Common myeloid progenitor, CD34-positive (primary cell): ENCODE data around the gene PSMA4.

Experiments
- CTCF ChIA-PET: fragments of 350-600 bp; sonication (Branson Sonifier 250); formaldehyde crosslinking; loops from one replicate; lab custom pipeline; 2021; ENCODE audit warnings: antibody characterized with exemption; lab: Charles Lee
- POLR2A ChIA-PET: fragments of 350-600 bp; sonication (Branson Sonifier 250); formaldehyde crosslinking; loops from one replicate; lab custom pipeline; 2021; ENCODE audit warnings: antibody characterized with exemption; lab: Charles Lee
- DNase-seq, 3 donors: peaks; one replicate each; pipeline versions ENCODE4 v3.0.0 to v3.0.0-alpha.2; 2013
- H3K27ac ChIP-seq, 2 experiments: 1 replicate in 1 of 2; 2 replicates in 1 of 2; pipeline ENCODE4 v1.7.0; 2013; ENCODE audit warnings: inconsistent platforms in 2 of 2, low read length in 2 of 2, mild to moderate bottlenecking in 2 of 2, low read depth in 1 of 2, moderate library complexity in 1 of 2; ENCODE audit not compliant: severe bottlenecking in 2 of 2, insufficient read depth in 1 of 2, poor library complexity in 1 of 2
- H3K27me3 ChIP-seq, 5 experiments: replicated peaks in 2 of 5; 1 replicate in 3 of 5; 2 replicates in 2 of 5; pipeline versions ENCODE4 v1.6.1 to v1.7.0; 2013; ENCODE audit warnings: low read length in 4 of 5, mild to moderate bottlenecking in 2 of 5, moderate library complexity in 2 of 5, inconsistent platforms in 1 of 5; ENCODE audit not compliant: insufficient read depth in 5 of 5, control insufficient read depth in 4 of 5
- H3K36me3 ChIP-seq, 4 experiments: 1 replicate in 2 of 4; 2 replicates in 2 of 4; pipeline versions ENCODE4 v1.6.1 to v1.7.0; 2013; ENCODE audit warnings: low read length in 3 of 4, control low read depth in 1 of 4, mild to moderate bottlenecking in 1 of 4; ENCODE audit not compliant: control insufficient read depth in 4 of 4, insufficient read depth in 4 of 4
- H3K4me1 ChIP-seq, 4 experiments: 1 replicate in 3 of 4; 2 replicates in 1 of 4; pipeline versions ENCODE4 v1.6.1 to v1.7.1; 2013; ENCODE audit warnings: low read length in 3 of 4, mild to moderate bottlenecking in 3 of 4, control low read depth in 1 of 4, inconsistent platforms in 1 of 4, moderate library complexity in 1 of 4; ENCODE audit not compliant: control insufficient read depth in 4 of 4, insufficient read depth in 4 of 4; ENCODE audit errors: control extremely low read depth in 1 of 4
- H3K4me3 ChIP-seq, 7 experiments: 1 replicate in 4 of 7; 2 replicates in 3 of 7; pipeline versions ENCODE4 v1.5.1 to v1.7.0; 2013; ENCODE audit warnings: mild to moderate bottlenecking in 7 of 7, low read length in 6 of 7, moderate library complexity in 6 of 7, inconsistent platforms in 2 of 7, low read depth in 2 of 7, control low read depth in 1 of 7; ENCODE audit not compliant: insufficient read depth in 4 of 7, control insufficient read depth in 1 of 7; ENCODE audit errors: extremely low read depth in 1 of 7
- H3K9me3 ChIP-seq, 5 experiments: 1 replicate in 4 of 5; 2 replicates in 1 of 5; pipeline versions ENCODE4 v1.6.1 to v1.7.1; 2013; ENCODE audit warnings: low read length in 4 of 5, mild to moderate bottlenecking in 2 of 5, inconsistent platforms in 1 of 5, low read depth in 1 of 5, moderate library complexity in 1 of 5; ENCODE audit not compliant: control insufficient read depth in 4 of 5, insufficient read depth in 2 of 5; ENCODE audit errors: control extremely low read depth in 1 of 5
- WGBS: methylation state at CpG from one replicate; pipeline ENCODE4 v1.1.5; 2013; ENCODE audit not compliant: insufficient coverage; 5-methylcytosine and 5-hydroxymethylcytosine counted together

The PSMA4 gene

DNA sequence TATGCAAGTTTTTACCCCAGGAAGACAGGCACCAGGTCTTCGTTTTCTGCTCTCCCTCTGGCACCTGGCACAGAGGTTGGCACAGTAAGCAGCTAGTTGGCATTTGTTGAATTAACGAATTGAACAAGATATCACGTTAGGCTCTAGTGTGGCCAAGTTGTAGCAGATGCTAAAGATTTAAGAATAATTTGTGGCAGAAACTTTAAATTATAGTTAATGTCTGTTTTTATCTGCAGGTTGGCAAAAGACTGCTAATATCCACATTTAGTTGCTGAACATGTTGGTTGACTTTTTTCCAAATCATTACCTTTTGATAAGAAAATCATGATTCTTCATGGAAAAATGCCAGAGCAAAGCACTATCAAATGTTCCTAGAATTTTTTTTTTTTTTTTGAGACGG lies 33.2 kb downstream of the PSMA4 start:
- Histone ChIP-seq H3K27me3 (no peaks in the 10 kb centered on the region), H3K27ac (no peak overlapping the region), H3K4me1 (peaks cover 0 to 2% (median 0%) of the 10 kb centered on the region in 4 experiments), H3K9me3 (no peaks in the 10 kb centered on the region), H3K36me3 (no peaks in the 10 kb centered on the region), H3K4me3 (no peak overlapping the region)
- ChIA-PET CTCF (no interaction called here), POLR2A (no interaction called here)
- no peak for DNase-seq
- WGBS = 83% methylated on average over 3 of the region's 4 CpGs

DNA sequence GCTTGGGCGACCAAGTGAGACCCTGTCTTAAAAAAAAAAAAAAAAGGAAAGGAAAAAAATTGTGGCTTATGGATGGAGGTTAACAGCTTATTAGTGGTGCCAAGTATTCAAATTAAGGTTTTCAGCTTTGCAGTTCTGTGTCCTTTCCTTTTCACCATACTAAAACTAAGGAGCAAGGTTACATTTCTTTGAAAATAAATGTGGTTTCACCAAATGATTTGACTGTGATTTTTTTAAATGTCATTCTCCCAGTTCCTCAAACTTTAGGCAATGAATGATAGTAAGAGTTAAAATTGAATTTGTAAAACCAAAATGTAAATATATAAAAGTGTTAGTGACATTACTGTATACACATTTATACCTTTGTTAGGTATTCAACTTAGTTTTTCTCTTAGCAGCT lies 34.7 kb downstream of the PSMA4 start:
- H3K36me3 ChIP-seq = no peaks in the 10 kb centered on the region
- POLR2A ChIA-PET = no interaction called here
- WGBS = 100% methylated on average over 1 of the region's 1 CpG
- H3K9me3 ChIP-seq = no peaks in the 10 kb centered on the region
- no peak overlapping the region for H3K4me3 ChIP-seq
- no peak for DNase-seq
- H3K27ac ChIP-seq = no peak overlapping the region
- CTCF ChIA-PET = interaction anchor here (1.1 to 1.4 kb wide), 3 partner anchors 9 to 467 kb away, joined by 3 to 5 read pairs (median 3); partner anchors contain the start of gene CHRNA5
- peaks cover 0 to 2% (median 0%) of the 10 kb centered on the region in 4 experiments for H3K4me1 ChIP-seq
- H3K27me3 ChIP-seq = no peaks in the 10 kb centered on the region

DNA sequence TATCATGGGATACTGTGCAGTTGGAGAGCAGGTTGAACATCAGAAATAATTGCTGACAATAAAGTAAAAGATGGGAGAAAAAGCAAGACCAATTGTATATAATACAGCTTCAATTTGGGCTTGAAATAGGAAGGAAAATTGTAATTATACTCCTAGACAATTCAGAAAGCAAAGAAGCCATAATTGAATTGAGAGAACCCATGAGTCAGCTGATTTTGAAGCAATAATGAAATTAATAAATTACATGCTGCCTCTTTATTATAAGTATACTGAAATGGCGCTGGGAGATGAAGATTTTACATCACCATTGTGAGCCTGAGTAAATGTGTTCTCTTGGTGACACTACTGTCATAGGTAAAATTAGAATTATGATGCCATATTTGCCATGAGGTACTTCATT lies 57.3 kb downstream of the PSMA4 start:
- ChIA-PET POLR2A (no interaction called here), CTCF (no interaction called here)
- no peaks in the 10 kb centered on the region for H3K9me3 ChIP-seq
- H3K4me3 ChIP-seq = no peak overlapping the region
- no peaks in the 10 kb centered on the region for H3K36me3 ChIP-seq
- no peak overlapping the region for H3K27ac ChIP-seq
- DNase-seq = no peak
- H3K27me3 ChIP-seq = no peaks in the 10 kb centered on the region
- WGBS = 100% methylated on average over 1 of the region's 1 CpG
- no peaks in the 10 kb centered on the region for H3K4me1 ChIP-seq

DNA sequence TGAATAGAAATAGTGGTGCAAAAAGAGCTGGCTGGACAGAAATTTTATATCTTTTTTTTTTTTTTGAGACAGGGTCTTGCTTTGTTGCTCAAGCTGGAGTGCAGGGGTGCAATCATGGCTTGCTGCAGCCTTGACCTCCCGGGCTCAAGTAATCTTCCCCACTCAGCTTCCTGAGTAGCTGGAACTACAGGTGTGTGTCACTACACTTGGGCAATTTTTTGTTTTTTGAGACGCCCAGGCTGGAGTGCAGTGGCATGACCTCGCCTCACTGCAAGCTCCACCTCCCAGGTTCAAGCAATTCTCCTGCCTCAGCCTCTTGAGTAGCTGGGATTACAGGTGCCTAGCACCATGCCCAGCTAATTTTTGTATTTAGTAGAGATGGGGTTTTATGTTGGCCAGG lies 58.1 kb downstream of the PSMA4 start:
- 100% methylated on average over 3 of the region's 3 CpGs for WGBS

DNA sequence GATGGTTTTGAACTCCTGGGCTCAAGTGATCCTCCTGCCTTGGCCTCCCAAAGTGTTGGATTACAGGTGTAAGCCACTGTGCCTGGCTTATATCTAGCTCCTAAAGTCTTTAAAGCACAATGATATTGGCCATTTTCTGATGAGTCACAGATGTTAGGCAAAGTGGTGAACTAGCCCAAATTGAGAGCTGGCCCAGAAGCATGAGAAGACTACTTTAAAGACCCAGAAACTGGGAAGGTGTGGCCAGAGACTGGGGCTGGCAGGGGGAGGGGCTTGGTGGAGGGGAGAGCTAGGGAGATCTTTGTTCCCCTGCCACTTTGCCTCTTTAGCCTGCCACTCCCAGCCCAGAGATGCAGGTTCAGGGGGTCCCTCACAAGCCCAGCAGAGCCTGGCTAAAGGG lies 58.9 kb downstream of the PSMA4 start:
- H3K4me3 ChIP-seq = no peak overlapping the region
- ChIA-PET POLR2A (no interaction called here), CTCF (no interaction called here)
- no peaks in the 10 kb centered on the region for H3K4me1 ChIP-seq
- DNase-seq = no peak
- peaks cover 0 to 4% (median 0%) of the 10 kb centered on the region in 5 experiments for H3K27me3 ChIP-seq
- H3K36me3 ChIP-seq = no peaks in the 10 kb centered on the region
- no peaks in the 10 kb centered on the region for H3K9me3 ChIP-seq
- no peak overlapping the region for H3K27ac ChIP-seq

More for the DNA sequence above, 58.1 kb downstream of the PSMA4 start:
- DNase-seq = no peak
- Histone ChIP-seq H3K27me3 (no peaks in the 10 kb centered on the region), H3K9me3 (no peaks in the 10 kb centered on the region), H3K27ac (no peak overlapping the region), H3K4me3 (no peak overlapping the region), H3K36me3 (no peaks in the 10 kb centered on the region), H3K4me1 (no peaks in the 10 kb centered on the region)
- ChIA-PET CTCF (no interaction called here), POLR2A (no interaction called here)
